K562 (cell line): ENCODE measurements around the gene CD44. TPM values are rescaled to one million over a fixed set of nuclear protein-coding genes. Genes with fewer than 3 reads are reported as not detected.

Experiments used
- ATAC-seq: fragments of 200-7000 bp; cut with Tn5 transposase; 3 replicates; pipeline ENCODE4 v1.9.1; 2020; ENCODE audit warnings: moderate library complexity
- BruUV-seq: library from RNA; stranded (reverse); fragments of 400-500 nt; replicated peaks from 2 replicates; lab custom pipeline; 2021; lab: Mats Ljungman, UMichigan
- CTCF ChIA-PET: fragments of 300-600 bp; formaldehyde crosslinking; extraction: SDS; loops from one replicate; lab custom pipeline; 2021; ENCODE audit warnings: low intra/inter-chr PET ratio; lab: Yijun Ruan, JAX
- POLR2A ChIA-PET: fragments of 300-600, 350-650 bp; sonication (Branson Sonifier 250); formaldehyde crosslinking; extraction: SDS; loops from one replicate; lab custom pipeline; 2021; ENCODE audit warnings: antibody characterized with exemption, inconsistent platforms; lab: Yijun Ruan, JAX
- DNase-seq, 4 experiments: peaks; one replicate each; pipeline versions ENCODE4 v3.0.0 to v3.0.0-alpha.2; 2011 to 2018; ENCODE audit warnings: low spot score in 3 of 4, mixed read lengths in 3 of 4; ENCODE audit errors: extremely low read depth in 1 of 4
- FAIRE-seq: peaks from 2 replicates; lab custom pipeline; 2011; peaks lifted over from hg19 to GRCh38; lab: Jason Lieb, UNC
- H2AFZ ChIP-seq: 2 replicates; pipeline ENCODE4 v1.6.0; 2011; ENCODE audit warnings: low read depth, low read length, control low read depth, inconsistent platforms
- H3K27ac ChIP-seq: fragments of 200-600 bp; 3 replicates; pipeline ENCODE4 v1.8.0; 2011; ENCODE audit warnings: low read depth, mild to moderate bottlenecking, control low read depth, inconsistent platforms, low read length, moderate library complexity, mixed read lengths; ENCODE audit errors: extremely low read depth
- H3K27me3 ChIP-seq, 2 experiments: fragments of 300-600 bp in 1 of 2; 2 replicates in 1 of 2; 3 replicates in 1 of 2; pipeline versions ENCODE4 v1.6.0 to v1.8.0; 2011; ENCODE audit warnings: inconsistent platforms in 2 of 2, low read length in 2 of 2, mild to moderate bottlenecking in 1 of 2, mixed read lengths in 1 of 2, moderate library complexity in 1 of 2; ENCODE audit not compliant: control insufficient read depth in 2 of 2, insufficient read depth in 2 of 2
- H3K36me3 ChIP-seq: fragments of 300-600 bp; 3 replicates; pipeline ENCODE4 v1.8.0; 2011; ENCODE audit warnings: mild to moderate bottlenecking, low read length, inconsistent platforms; ENCODE audit not compliant: control insufficient read depth, insufficient read depth
- H3K4me1 ChIP-seq, 2 experiments: fragments of 200-600 bp in 1 of 2; replicated peaks in 1 of 2; 2 replicates in 1 of 2; 3 replicates in 1 of 2; pipeline versions ENCODE4 v1.5.1 to v1.8.0; 2011; ENCODE audit warnings: inconsistent platforms in 2 of 2, low read length in 2 of 2, mild to moderate bottlenecking in 1 of 2, mixed read lengths in 1 of 2, moderate library complexity in 1 of 2; ENCODE audit not compliant: control insufficient read depth in 2 of 2, insufficient read depth in 2 of 2
- H3K4me2 ChIP-seq: 2 replicates; pipeline ENCODE4 v1.6.1; 2011; ENCODE audit warnings: low read length, control low read depth, inconsistent platforms, mixed read lengths; ENCODE audit not compliant: insufficient read depth
- H3K4me3 ChIP-seq: fragments of 200-600 bp; sonication (generic), shearing (Covaris generic); 2 replicates; pipeline ENCODE4 v1.5.1; 2016; ENCODE audit warnings: control low read depth, inconsistent platforms
- H3K79me2 ChIP-seq: fragments of 200-600 bp; 3 replicates; pipeline ENCODE4 v1.8.0; 2011; ENCODE audit warnings: low read length, inconsistent platforms; ENCODE audit not compliant: control insufficient read depth, insufficient read depth
- H3K9ac ChIP-seq, 2 experiments: 2 replicates each; pipeline versions ENCODE4 v1.6.0 to v1.6.1; 2011; ENCODE audit warnings: low read depth in 2 of 2, low read length in 2 of 2, control low read depth in 1 of 2, inconsistent platforms in 1 of 2, mild to moderate bottlenecking in 1 of 2, mixed read lengths in 1 of 2; ENCODE audit not compliant: insufficient read depth in 1 of 2
- H3K9me1 ChIP-seq: one replicate; pipeline ENCODE4 v1.6.0; 2011; ENCODE audit warnings: inconsistent platforms, mild to moderate bottlenecking, low read length, moderate library complexity; ENCODE audit not compliant: control insufficient read depth, insufficient read depth
- H3K9me3 ChIP-seq: replicated peaks from 2 replicates; pipeline ENCODE4 v1.5.1; 2011; ENCODE audit warnings: low read depth, low read length, inconsistent platforms; ENCODE audit not compliant: control insufficient read depth, insufficient read depth
- H4K20me1 ChIP-seq: replicated peaks from 2 replicates; pipeline ENCODE4 v1.6.1; 2011; ENCODE audit warnings: low read length, inconsistent platforms, mixed read lengths; ENCODE audit not compliant: control insufficient read depth, insufficient read depth
- ELF2 ChIP-seq: fragments of 250-450 bp; sonication (Bioruptor Pico); IDR thresholded peaks from 2 replicates; pipeline ENCODE4 v1.5.0; 2021; ENCODE audit warnings: mild to moderate bottlenecking
- FOXJ3 ChIP-seq: sonication (generic); formaldehyde crosslinking; IDR thresholded peaks from 2 replicates; pipeline ENCODE4 v1.4.0; 2020; ENCODE audit warnings: mild to moderate bottlenecking, missing genetic modification reagents
- GATAD2B ChIP-seq: fragments of 450-650 bp; IDR thresholded peaks from 2 replicates; pipeline ENCODE4 v1.6.1; 2017; ENCODE audit warnings: mild to moderate bottlenecking, borderline replicate concordance
- HDAC2 ChIP-seq: fragments of 450-650 bp; IDR thresholded peaks from 2 replicates; pipeline ENCODE4 v1.6.1; 2016; ENCODE audit warnings: mild to moderate bottlenecking
- HMGN3 ChIP-seq: IDR thresholded peaks from 2 replicates; pipeline ENCODE4 v1.6.1; 2011; ENCODE audit warnings: borderline replicate concordance, low read depth, mild to moderate bottlenecking, mixed read lengths, low read length; ENCODE audit not compliant: insufficient read length; ENCODE audit errors: extremely low read depth
- NCOA1 ChIP-seq: fragments of 450-650 bp; IDR thresholded peaks from 2 replicates; pipeline ENCODE4 v1.6.1; 2016; ENCODE audit warnings: low read depth
- NELFE ChIP-seq: IDR thresholded peaks from 2 replicates; pipeline ENCODE4 v1.6.1; 2011; ENCODE audit warnings: mild to moderate bottlenecking; ENCODE audit not compliant: insufficient read depth, insufficient read length
- POLR2AphosphoS2 ChIP-seq: IDR thresholded peaks from 2 replicates; pipeline ENCODE4 v1.6.1; 2012; ENCODE audit warnings: low read length, improper control_type of control experiment
- XRCC3 ChIP-seq: fragments of 450-650 bp; IDR thresholded peaks from 2 replicates; pipeline ENCODE4 v1.6.1; 2017; ENCODE audit warnings: mild to moderate bottlenecking, moderate library complexity
- ZFX ChIP-seq: sonication (generic); formaldehyde crosslinking; IDR thresholded peaks from 2 replicates; pipeline ENCODE4 v1.8.0; 2022; ENCODE audit warnings: mild to moderate bottlenecking, missing genetic modification reagents, moderate library complexity
- ZNF431 ChIP-seq: sonication (generic); formaldehyde crosslinking; IDR thresholded peaks from 2 replicates; pipeline ENCODE4 v1.8.0; 2022; ENCODE audit warnings: mild to moderate bottlenecking, missing genetic modification reagents
- WGBS: fragments of 100-300 bp; shearing (Covaris generic); methylation state at CpG from one replicate; pipeline ENCODE4 v1.1.6; 2016; ENCODE audit warnings: low coverage, mixed read lengths; ENCODE audit not compliant: insufficient coverage; ENCODE audit errors: missing lambda C conversion rate; 5-methylcytosine and 5-hydroxymethylcytosine counted together
- in situ Hi-C: fragments of 300-500 bp; cut with MboI; formaldehyde crosslinking; loops from 4 replicates; pipeline ENCODE4 v1.15.0; 2018; ENCODE audit warnings: inconsistent platforms, mixed read lengths
- intact Hi-C: fragments of 100-400 bp; cut with micrococcal nuclease; formaldehyde crosslinking; loops from 2 replicates; pipeline ENCODE4 v1.14.2; 2022
- polyA plus RNA-seq, 8 experiments: library from polyadenylated mRNA; depleted of rRNA in 4 of 8; stranded (reverse) in 5 of 8; unstranded in 3 of 8; fragments of >200 nt; fragmentation: Nextera tagmentation in 2 of 8; fragmentation: Illumina TruSeq in 1 of 8; extraction: Ambion mirVana in 2 of 8; extraction: Trizol in 1 of 8; gene quantifications; 2 replicates each; pipeline versions ENCODE4 v1.2.1 to v1.2.3, GENCODE V29; 2011 to 2014; ENCODE audit warnings: inconsistent platforms in 1 of 8, missing spikeins in 1 of 8
- total RNA-seq, 7 experiments: library from RNA; depleted of rRNA in 6 of 7; stranded (reverse); fragments of >200 nt in 6 of 7; fragmentation: Illumina TruSeq in 2 of 7; extraction: Trizol in 2 of 7; gene quantifications; 2 replicates each; pipeline versions ENCODE4 v1.2.1 to v1.2.3, GENCODE V29; 2011 to 2021; ENCODE audit warnings: low replicate concordance in 1 of 7
- TF ChIP-seq, protein P1 (sequence below), 2 experiments: fragments of 450-650 bp; IDR thresholded peaks; 2 replicates each; pipeline ENCODE4 v1.6.1; 2016; ENCODE audit warnings: mild to moderate bottlenecking in 2 of 2, borderline replicate concordance in 1 of 2, low read depth in 1 of 2, moderate library complexity in 1 of 2
- TF ChIP-seq, protein P2 (sequence below): sonication (generic); formaldehyde crosslinking; IDR thresholded peaks from 2 replicates; pipeline ENCODE4 v1.8.0; 2022; ENCODE audit warnings: missing genetic modification reagents, mild to moderate bottlenecking, borderline replicate concordance

CD44 gene
- total and polyA plus RNA-seq, 9 of the 15 experiments (the other 6 are each of a cell fraction or from before 2014, with no cell fraction given): 1.2 to 13.9 (median 3.0) TPM

DNA sequence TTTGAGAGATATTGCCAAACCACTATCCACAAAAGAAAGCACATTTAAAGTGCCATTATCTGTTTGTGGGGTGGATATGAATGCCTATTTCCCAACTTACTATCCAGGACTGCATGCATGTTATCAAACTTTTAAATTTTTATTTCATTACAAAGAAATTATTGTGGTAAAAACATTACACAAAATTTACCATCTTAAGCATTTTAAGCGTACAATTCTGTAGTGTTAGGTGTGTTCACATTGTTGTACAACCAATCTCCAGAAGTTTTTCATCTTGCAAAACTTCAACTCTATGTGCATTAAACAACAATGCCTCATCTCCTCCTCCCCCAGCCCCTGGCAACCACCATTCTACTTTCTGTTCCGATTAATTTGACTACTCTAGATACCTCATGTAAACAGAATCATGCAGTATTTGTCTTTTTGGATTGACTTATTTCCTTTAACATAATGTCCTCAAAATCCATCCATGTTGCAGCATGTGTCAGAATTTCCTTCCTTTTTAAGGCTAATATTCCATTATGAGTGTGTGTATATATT is 17.6 kb upstream of the CD44 start (continued):
- TF ChIP-seq ZFX (CRISPR knock-in tag): no peak
- no peak for TF ChIP-seq GATAD2B

DNA sequence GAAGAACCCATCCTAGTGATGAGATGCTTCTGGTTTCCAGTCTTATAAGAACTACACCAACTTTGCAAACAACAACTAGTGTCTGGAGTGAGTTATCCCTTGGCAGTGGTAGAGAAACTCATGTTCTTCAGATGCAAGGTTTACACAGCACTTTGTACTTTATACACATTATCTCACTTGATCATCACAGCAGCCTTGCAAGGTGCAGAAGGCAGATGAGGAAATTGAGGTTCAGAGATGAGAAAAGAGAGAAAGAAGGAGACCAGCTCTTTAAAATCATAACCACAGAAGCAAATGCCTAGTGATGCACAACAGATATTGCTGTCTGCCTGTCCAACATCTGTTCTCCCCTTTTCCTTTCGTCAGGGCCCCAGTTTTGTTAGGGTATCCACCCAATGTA is 16.7 kb upstream of the CD44 start:
- Histone ChIP-seq H3K27ac (no peak overlapping the region), H3K4me2 (no peak overlapping the region), H4K20me1 (no peaks in the 10 kb centered on the region), H3K4me3 (no peak overlapping the region), H3K4me1 (no peaks in the 10 kb centered on the region), H3K36me3 (no peaks in the 10 kb centered on the region), H3K79me2 (no peaks in the 10 kb centered on the region), H3K27me3 (peaks cover 0 to 5% of the 10 kb centered on the region in 2 experiments; a peak in 2 of 5 replicates), H2AFZ (no peak overlapping the region), H3K9me1 (no peaks in the 10 kb centered on the region), H3K9ac (no peak overlapping the region), H3K9me3 (no peaks in the 10 kb centered on the region)
- FAIRE-seq (no peak), DNase-seq (no peak), ATAC-seq (no peak)
- in situ Hi-C loops (no loop called here), intact Hi-C loops (no loop called here)
- ChIA-PET CTCF (no interaction called here), POLR2A (interaction anchor here (0.6 kb wide), 1 partner anchor 246 kb away, joined by 6 read pairs; no protein-coding TSS in a partner anchor)
- no TSS peak for BruUV-seq
- 0% methylated on average over 1 of the region's 1 CpG for WGBS
- TF ChIP-seq POLR2AphosphoS2 (no peak), ELF2 (CRISPR knock-in tag) (no peak), XRCC3 (no peak), ZNF431 (CRISPR knock-in tag) (no peak), HDAC2 (no peak), NCOA1 (no peak), FOXJ3 (no peak), NELFE (no peak), HMGN3 (no peak)
- TF ChIP-seq, protein P1, sequence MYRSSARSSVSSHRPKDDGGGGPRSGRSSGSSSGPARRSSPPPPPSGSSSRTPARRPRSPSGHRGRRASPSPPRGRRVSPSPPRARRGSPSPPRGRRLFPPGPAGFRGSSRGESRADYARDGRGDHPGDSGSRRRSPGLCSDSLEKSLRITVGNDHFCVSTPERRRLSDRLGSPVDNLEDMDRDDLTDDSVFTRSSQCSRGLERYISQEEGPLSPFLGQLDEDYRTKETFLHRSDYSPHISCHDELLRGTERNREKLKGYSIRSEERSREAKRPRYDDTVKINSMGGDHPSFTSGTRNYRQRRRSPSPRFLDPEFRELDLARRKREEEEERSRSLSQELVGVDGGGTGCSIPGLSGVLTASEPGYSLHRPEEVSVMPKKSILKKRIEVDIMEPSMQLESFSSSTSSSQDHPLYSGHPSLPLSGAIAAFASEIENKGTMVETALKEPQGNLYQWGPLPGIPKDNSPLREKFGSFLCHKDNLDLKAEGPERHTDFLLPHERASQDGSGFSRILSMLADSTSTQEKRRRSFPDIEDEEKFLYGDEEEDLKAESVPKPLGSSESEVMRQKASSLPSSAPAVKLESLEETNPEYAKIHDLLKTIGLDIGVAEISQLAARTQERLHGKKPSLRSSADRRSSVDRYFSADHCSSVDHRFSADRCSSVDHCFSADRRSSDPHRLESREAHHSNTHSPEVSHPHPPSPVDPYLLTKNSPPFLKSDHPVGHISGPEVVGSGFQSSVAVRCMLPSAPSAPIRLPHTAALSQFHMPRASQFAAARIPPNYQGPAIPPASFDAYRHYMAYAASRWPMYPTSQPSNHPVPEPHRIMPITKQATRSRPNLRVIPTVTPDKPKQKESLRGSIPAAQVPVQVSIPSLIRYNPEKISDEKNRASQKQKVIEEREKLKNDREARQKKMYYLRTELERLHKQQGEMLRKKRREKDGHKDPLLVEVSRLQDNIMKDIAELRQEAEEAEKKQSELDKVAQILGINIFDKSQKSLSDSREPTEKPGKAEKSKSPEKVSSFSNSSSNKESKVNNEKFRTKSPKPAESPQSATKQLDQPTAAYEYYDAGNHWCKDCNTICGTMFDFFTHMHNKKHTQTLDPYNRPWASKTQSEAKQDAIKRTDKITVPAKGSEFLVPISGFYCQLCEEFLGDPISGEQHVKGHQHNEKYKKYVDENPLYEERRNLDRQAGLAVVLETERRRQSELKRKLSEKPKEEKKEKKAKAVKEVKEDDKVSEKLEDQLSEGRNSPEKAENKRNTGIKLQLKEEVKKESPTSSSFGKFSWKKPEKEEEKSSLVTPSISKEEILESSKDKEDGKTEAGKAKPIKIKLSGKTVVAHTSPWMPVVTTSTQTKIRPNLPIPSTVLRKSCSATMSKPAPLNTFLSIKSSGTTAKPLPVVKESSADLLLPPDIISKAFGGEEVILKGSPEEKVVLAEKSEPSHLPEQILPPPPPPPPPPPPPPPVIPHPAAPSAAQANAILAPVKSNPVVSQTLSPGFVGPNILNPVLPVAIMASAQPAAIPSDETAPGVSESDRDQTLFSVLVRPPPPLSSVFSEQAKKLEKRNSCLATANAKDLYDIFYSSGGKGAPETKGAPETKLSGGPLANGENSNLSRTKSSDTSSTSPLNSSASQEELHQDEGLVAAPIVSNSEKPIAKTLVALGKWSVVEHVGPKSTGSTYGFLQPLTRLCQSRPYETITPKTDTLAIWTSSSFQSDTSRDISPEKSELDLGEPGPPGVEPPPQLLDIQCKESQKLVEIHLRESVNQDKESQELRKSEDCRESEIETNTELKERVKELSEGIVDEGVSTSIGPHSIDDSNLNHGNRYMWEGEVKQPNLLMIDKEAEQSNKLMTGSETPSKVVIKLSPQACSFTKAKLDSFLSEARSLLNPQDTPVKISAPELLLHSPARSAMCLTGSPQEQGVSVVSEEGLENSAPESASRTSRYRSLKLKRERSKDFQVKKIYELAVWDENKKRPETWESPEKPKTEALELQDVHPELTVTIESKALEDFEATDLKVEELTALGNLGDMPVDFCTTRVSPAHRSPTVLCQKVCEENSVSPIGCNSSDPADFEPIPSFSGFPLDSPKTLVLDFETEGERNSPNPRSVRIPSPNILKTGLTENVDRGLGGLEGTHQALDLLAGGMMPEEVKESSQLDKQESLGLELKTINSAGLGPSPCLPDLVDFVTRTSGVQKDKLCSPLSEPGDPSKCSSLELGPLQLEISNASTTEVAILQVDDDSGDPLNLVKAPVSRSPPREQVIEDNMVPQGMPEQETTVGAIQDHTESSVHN (IDR thresholded peaks at IDR 0.05; ENCODE audit: borderline replicate concordance in 1 of 2, low read depth in 1 of 2): no peak
- TF ChIP-seq, protein P2, sequence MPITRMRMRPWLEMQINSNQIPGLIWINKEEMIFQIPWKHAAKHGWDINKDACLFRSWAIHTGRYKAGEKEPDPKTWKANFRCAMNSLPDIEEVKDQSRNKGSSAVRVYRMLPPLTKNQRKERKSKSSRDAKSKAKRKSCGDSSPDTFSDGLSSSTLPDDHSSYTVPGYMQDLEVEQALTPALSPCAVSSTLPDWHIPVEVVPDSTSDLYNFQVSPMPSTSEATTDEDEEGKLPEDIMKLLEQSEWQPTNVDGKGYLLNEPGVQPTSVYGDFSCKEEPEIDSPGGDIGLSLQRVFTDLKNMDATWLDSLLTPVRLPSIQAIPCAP (CRISPR knock-in tag): no peak
